ENCODE data around the gene MAP4K3.

DNA sequence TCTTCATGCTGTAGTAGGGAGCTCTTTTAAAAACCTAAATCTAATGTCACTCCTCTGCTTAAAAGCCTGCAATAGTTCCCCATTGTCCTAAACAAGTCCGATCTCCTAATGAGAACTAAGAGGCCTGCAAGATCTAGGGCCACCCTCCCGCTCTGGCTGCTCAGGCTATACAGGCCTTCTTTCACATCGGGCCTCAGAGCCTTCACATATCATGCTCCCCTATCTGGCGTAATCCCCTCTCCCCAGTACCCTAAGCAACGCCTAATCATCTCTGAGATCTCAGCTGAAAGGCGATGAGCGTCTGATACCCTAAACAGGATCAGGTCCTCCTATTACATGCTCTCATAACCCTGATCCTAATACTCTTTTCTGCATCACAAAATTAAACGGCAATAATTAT lies 1.9 kb downstream of the MAP4K3 start:
- no peak for TF ChIP-seq CHD2 (IDR thresholded peaks at IDR 0.05; ENCODE audit: low read depth, low read length)
- no peak for TF ChIP-seq ARID1B (IDR thresholded peaks at IDR 0.05)
- TF ChIP-seq, protein P1, sequence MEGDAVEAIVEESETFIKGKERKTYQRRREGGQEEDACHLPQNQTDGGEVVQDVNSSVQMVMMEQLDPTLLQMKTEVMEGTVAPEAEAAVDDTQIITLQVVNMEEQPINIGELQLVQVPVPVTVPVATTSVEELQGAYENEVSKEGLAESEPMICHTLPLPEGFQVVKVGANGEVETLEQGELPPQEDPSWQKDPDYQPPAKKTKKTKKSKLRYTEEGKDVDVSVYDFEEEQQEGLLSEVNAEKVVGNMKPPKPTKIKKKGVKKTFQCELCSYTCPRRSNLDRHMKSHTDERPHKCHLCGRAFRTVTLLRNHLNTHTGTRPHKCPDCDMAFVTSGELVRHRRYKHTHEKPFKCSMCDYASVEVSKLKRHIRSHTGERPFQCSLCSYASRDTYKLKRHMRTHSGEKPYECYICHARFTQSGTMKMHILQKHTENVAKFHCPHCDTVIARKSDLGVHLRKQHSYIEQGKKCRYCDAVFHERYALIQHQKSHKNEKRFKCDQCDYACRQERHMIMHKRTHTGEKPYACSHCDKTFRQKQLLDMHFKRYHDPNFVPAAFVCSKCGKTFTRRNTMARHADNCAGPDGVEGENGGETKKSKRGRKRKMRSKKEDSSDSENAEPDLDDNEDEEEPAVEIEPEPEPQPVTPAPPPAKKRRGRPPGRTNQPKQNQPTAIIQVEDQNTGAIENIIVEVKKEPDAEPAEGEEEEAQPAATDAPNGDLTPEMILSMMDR (IDR thresholded peaks at IDR 0.05 in 2 of 3, conservative IDR thresholded peaks at IDR 0.05 in 1 of 3; ENCODE audit: insufficient read depth in 2 of 3, low read depth in 1 of 3, low read length in 3 of 3): no peak
- TF ChIP-seq, protein P2, sequence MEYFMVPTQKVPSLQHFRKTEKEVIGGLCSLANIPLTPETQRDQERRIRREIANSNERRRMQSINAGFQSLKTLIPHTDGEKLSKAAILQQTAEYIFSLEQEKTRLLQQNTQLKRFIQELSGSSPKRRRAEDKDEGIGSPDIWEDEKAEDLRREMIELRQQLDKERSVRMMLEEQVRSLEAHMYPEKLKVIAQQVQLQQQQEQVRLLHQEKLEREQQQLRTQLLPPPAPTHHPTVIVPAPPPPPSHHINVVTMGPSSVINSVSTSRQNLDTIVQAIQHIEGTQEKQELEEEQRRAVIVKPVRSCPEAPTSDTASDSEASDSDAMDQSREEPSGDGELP (CRISPR knock-in tag; IDR thresholded peaks at IDR 0.05; ENCODE audit: borderline replicate concordance): no peak
